Natural killer cell (primary cell): ENCODE measurements around the gene DHRS3. TPM values are rescaled to one million over a fixed set of nuclear protein-coding genes. Genes with fewer than 3 reads are reported as not detected.

Experiments
- ATAC-seq, 3 donors: fragments of 150-1000 bp in 2 of 3; fragments of 200-7000 bp in 1 of 3; cut with Tn5 transposase; 1 replicate in 1 of 3; 2 replicates in 2 of 3; pipeline ENCODE4 v1.10.0; 2021; ENCODE audit warnings: mild to moderate bottlenecking in 2 of 3, moderate library complexity in 2 of 3
- DNase-seq, 2 donors: peaks; one replicate each; pipeline versions ENCODE4 v3.0.0 to v3.0.0-alpha.2; 2013 to 2021; ENCODE audit warnings: mixed read lengths in 1 of 2
- H3K27ac ChIP-seq: one replicate; pipeline ENCODE4 v1.5.1; 2013; ENCODE audit warnings: mild to moderate bottlenecking, low read length
- H3K27me3 ChIP-seq: one replicate; pipeline ENCODE4 v1.6.1; 2013; ENCODE audit warnings: low read length; ENCODE audit not compliant: control insufficient read depth, insufficient read depth
- H3K36me3 ChIP-seq: one replicate; pipeline ENCODE4 v1.6.1; 2013; ENCODE audit warnings: low read length; ENCODE audit not compliant: control insufficient read depth, insufficient read depth
- H3K4me1 ChIP-seq: one replicate; pipeline ENCODE4 v1.6.1; 2013; ENCODE audit warnings: low read length; ENCODE audit not compliant: control insufficient read depth, insufficient read depth
- H3K4me3 ChIP-seq: one replicate; pipeline ENCODE4 v1.5.1; 2013; ENCODE audit warnings: low read length
- H3K9me3 ChIP-seq: one replicate; pipeline ENCODE4 v1.6.1; 2013; ENCODE audit warnings: low read length; ENCODE audit not compliant: control insufficient read depth, insufficient read depth
- H3K27ac Mint-ChIP-seq, 2 donors: one replicate each; pipeline ENCODE4 v1.8.0; 2022; ENCODE audit warnings: mild to moderate bottlenecking in 2 of 2, mixed read lengths in 2 of 2, moderate library complexity in 1 of 2
- H3K27me3 Mint-ChIP-seq, 2 donors: one replicate each; pipeline ENCODE4 v1.8.0; 2022; ENCODE audit warnings: low read depth in 2 of 2, mixed read lengths in 2 of 2
- H3K36me3 Mint-ChIP-seq: one replicate; pipeline ENCODE4 v1.8.0; 2022; ENCODE audit warnings: mixed read lengths
- H3K4me1 Mint-ChIP-seq, 2 donors: one replicate each; pipeline ENCODE4 v1.8.0; 2022; ENCODE audit warnings: mixed read lengths in 2 of 2
- H3K4me3 Mint-ChIP-seq: one replicate; pipeline ENCODE4 v1.8.0; 2022; ENCODE audit warnings: mild to moderate bottlenecking, moderate library complexity, mixed read lengths
- H3K9me3 Mint-ChIP-seq, 2 donors: one replicate each; pipeline ENCODE4 v1.8.0; 2022; ENCODE audit warnings: mixed read lengths in 2 of 2
- WGBS: methylation state at CpG from one replicate; pipeline ENCODE4 v1.1.7; 2013; ENCODE audit warnings: missing lambda C conversion rate; ENCODE audit not compliant: insufficient coverage; 5-methylcytosine and 5-hydroxymethylcytosine counted together
- intact Hi-C: fragments of 100-400 bp; cut with micrococcal nuclease; formaldehyde crosslinking; loops from one replicate; pipeline ENCODE4 v1.14.2; 2022
- total RNA-seq, 4 donors: library from RNA; stranded (reverse); fragments of 120-200 nt in 1 of 4; gene quantifications; one replicate each; pipeline versions ENCODE4 v1.2.3 to v1.2.4, GENCODE V29; 2013 to 2022
- TF ChIP-seq, protein P1 (sequence below): fragments of 200-600 bp; IDR thresholded peaks from one replicate; pipeline ENCODE4 v1.8.0; 2022; ENCODE audit warnings: antibody characterized with exemption

DHRS3 gene
- total RNA-seq, 3 donors from 2014 or later (not counting 1 experiment from before 2014, with no cell fraction given), result 106 to 175 (median 153) TPM

DNA sequence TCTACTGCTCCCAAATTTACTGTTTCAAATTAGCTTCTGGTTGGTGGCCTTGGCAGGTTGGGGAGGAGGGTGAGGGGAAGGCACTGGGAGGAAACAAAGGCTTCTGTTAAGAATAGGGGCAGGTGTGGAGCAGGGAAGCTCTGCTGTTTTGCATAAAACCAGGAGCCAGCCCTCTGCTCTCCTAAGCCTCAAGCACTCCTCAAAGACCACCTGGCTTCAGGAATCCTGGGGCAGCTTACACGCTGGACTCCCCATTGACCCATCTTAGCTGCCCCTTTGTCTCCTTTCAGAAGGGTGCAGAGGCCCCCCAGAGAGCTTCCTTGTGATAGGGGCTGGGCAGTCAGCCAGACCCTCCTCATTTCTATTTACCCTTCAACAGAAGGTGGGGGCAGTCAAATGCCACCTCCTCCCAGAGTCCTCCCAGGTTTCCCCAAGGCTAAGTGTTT, 11.5 kb upstream of the DHRS3 start:
- H3K27me3 Mint-ChIP-seq, result peaks cover 0 to 6% of the 10 kb centered on the region in 2 donors
- TF ChIP-seq, protein P1, sequence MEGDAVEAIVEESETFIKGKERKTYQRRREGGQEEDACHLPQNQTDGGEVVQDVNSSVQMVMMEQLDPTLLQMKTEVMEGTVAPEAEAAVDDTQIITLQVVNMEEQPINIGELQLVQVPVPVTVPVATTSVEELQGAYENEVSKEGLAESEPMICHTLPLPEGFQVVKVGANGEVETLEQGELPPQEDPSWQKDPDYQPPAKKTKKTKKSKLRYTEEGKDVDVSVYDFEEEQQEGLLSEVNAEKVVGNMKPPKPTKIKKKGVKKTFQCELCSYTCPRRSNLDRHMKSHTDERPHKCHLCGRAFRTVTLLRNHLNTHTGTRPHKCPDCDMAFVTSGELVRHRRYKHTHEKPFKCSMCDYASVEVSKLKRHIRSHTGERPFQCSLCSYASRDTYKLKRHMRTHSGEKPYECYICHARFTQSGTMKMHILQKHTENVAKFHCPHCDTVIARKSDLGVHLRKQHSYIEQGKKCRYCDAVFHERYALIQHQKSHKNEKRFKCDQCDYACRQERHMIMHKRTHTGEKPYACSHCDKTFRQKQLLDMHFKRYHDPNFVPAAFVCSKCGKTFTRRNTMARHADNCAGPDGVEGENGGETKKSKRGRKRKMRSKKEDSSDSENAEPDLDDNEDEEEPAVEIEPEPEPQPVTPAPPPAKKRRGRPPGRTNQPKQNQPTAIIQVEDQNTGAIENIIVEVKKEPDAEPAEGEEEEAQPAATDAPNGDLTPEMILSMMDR, result no peak
- H3K4me3 Mint-ChIP-seq, result no peak overlapping the region
- DNase-seq, result no peak
- Histone ChIP-seq H3K27ac (no peak overlapping the region), H3K36me3 (no peaks in the 10 kb centered on the region), H3K9me3 (no peaks in the 10 kb centered on the region), H3K4me1 (peaks cover 22% of the 10 kb centered on the region), H3K27me3 (no peaks in the 10 kb centered on the region), H3K4me3 (no peak overlapping the region)
- WGBS, result 100% methylated on average over 1 of the region's 1 CpG
- H3K27ac Mint-ChIP-seq, result no peak overlapping the region
- H3K36me3 Mint-ChIP-seq, result no peaks in the 10 kb centered on the region
- H3K4me1 Mint-ChIP-seq, result peaks cover 18 to 24% of the 10 kb centered on the region in 2 donors
- H3K9me3 Mint-ChIP-seq, result no peaks in the 10 kb centered on the region
- intact Hi-C loops, result no loop called here
- ATAC-seq, result no peak

DNA sequence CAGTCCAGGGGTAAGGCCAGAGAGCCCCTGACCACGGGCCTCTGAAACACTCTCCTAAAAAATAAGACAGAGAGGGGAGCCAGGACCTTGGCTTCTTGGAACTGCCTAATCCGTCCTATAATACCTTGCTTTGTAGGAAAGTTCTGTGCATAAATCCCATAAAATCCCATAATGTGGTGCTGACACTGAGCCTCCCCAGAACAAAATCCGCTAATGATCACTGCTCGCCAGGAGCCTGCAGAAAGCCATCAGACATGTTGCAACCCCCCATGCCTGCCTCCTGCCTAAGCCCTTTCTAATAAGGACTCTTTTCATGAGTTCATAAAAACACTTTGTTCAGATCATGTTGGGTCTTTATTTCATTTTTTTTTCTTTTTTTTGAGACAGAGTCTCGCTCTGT, 9.3 kb upstream of the DHRS3 start:
- H3K27me3 ChIP-seq, result no peaks in the 10 kb centered on the region
- peaks cover 7 to 10% of the 10 kb centered on the region in 2 donors for H3K4me1 Mint-ChIP-seq
- peaks cover 11% of the 10 kb centered on the region for H3K4me1 ChIP-seq
- TF ChIP-seq, protein P1, result no peak
- no peak overlapping the region for H3K4me3 Mint-ChIP-seq
- no peaks in the 10 kb centered on the region for H3K9me3 Mint-ChIP-seq
- intact Hi-C loops, result no loop called here
- H3K27ac Mint-ChIP-seq, result no peak overlapping the region
- H3K36me3 Mint-ChIP-seq, result no peaks in the 10 kb centered on the region
- H3K4me3 ChIP-seq, result no peak overlapping the region
- no peaks in the 10 kb centered on the region for H3K9me3 ChIP-seq
- no peak for DNase-seq
- H3K27me3 Mint-ChIP-seq, result peaks cover 0 to 3% of the 10 kb centered on the region in 2 donors
- no peaks in the 10 kb centered on the region for H3K36me3 ChIP-seq
- H3K27ac ChIP-seq, result no peak overlapping the region
- WGBS, result 95% methylated on average over 5 of the region's 5 CpGs
- ATAC-seq, result no peak

DNA sequence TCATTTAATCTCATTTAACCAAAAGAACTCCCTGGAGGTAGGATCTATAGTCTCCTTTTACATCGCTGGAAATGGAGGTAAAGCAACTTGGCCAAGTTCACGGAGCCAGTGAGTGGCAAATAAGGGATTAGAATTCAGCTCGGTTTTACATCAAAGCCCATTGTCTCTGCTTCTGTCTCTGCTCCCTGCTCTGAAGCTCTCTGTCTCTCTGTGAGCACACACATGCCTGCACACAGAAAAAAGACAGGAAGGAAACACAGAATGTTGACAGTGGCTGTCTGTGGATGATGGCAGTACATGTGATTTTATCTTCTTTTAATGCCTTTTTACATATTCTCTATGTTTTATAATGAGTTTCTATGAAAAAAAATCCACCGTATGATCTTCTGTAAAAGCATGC, 8.9 kb upstream of the DHRS3 start:
- Histone ChIP-seq H3K9me3 (no peaks in the 10 kb centered on the region), H3K4me1 (peaks cover 11% of the 10 kb centered on the region), H3K27ac (no peak overlapping the region), H3K27me3 (no peaks in the 10 kb centered on the region), H3K36me3 (no peaks in the 10 kb centered on the region), H3K4me3 (no peak overlapping the region)
- no peak overlapping the region for H3K4me3 Mint-ChIP-seq
- H3K36me3 Mint-ChIP-seq, result no peaks in the 10 kb centered on the region
- ATAC-seq (no peak), DNase-seq (no peak)
- peaks cover 4 to 6% of the 10 kb centered on the region in 2 donors for H3K4me1 Mint-ChIP-seq
- intact Hi-C loops, result no loop called here
- no peaks in the 10 kb centered on the region for H3K9me3 Mint-ChIP-seq
- TF ChIP-seq, protein P1, result no peak
- H3K27ac Mint-ChIP-seq, result no peak overlapping the region
- peaks cover 0 to 3% of the 10 kb centered on the region in 2 donors for H3K27me3 Mint-ChIP-seq
- 79% methylated on average over 4 of the region's 4 CpGs for WGBS

DNA sequence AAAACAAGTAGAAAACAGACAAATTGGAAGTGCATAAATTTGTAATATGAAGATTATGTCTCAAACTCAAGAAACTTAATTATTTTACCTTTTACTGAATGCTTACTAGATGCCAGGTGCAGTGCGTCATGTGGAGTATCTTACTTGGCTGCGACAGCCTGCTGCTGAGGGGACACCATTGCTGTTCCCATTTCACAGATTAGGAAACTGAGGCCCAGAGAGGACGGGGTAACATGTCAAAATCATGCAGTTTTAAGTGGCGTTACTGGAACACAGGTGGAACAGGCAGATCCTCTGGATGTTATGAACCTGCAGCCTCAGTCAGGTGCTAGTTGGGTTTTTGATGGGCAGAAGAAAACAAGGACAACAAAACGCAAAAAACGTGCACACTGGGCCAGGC, 7.3 kb upstream of the DHRS3 start:
- TF ChIP-seq, protein P1, result no peak
- Mint-ChIP-seq H3K4me1 (peaks cover 7% of the 10 kb centered on the region in 2 donors), H3K9me3 (no peaks in the 10 kb centered on the region), H3K27me3 (peaks cover 0 to 3% of the 10 kb centered on the region in 2 donors), H3K4me3 (no peak overlapping the region), H3K27ac (no peak overlapping the region), H3K36me3 (no peaks in the 10 kb centered on the region)
- no peaks in the 10 kb centered on the region for H3K27me3 ChIP-seq
- no peak for ATAC-seq
- intact Hi-C loops, result no loop called here
- WGBS, result 87% methylated on average over 6 of the region's 6 CpGs
- H3K36me3 ChIP-seq, result no peaks in the 10 kb centered on the region
- DNase-seq, result no peak
- H3K4me3 ChIP-seq, result no peak overlapping the region
- peaks cover 16% of the 10 kb centered on the region for H3K4me1 ChIP-seq
- no peak overlapping the region for H3K27ac ChIP-seq
- no peaks in the 10 kb centered on the region for H3K9me3 ChIP-seq
